Measurements from ENCODE around the gene MEIS3. TPM values are rescaled to one million over a fixed set of nuclear protein-coding genes. Genes with fewer than 3 reads are reported as not detected.

The MEIS3 gene
- total and polyA plus RNA-seq, 10 of the 15 experiments (the other 5 are each of a cell fraction or from before 2014, with no cell fraction given) = 0.05 to 0.23 TPM; not detected in 8

DNA sequence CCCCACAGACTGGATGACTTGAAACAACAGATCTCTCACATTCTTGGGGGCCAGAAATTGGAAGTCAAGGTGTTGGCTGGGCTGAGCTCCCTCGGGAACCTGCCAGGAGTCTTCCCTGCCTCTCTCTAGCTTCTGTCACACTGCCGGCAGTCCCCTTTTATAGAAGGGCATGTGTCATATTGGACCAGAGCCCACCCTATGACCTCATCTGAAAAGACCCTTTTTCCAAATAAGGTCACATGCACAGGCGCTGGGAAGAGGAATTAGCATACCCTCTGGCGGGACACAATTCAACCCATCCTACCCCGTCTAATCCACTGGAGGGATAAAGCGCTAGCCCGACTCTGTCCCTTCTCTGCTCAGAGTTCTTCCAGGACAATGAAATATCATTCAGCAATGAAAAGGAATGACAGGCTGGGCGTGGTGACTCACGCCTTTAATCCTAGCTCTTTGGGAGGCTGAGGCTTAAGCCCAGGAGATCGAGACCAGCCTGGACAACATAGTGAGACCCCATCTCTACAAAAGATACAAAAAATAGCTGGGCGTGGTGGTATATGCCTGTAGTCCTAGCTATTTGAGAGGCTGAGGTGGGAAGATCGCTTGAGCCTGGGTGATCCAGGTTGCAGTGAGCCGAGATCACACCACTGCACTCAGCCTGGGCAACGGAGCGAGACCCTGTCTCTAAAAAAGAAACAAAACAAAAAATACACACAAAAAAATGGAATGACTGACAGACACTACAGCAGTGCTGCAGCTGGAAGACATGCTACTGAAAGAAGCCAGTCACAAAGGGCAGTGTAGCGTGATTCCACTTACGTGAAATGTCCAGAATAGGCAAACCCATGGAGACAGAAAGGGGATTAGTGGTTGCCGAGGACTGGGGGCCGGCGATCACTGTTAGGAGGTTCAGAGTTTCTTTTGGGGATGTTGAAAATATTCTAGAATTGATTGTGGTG is 28.5 kb downstream of the MEIS3 start:
- Histone ChIP-seq H3K9ac (ENCODE audit: control insufficient read depth, insufficient read depth, low read length) (no peak overlapping the region), H4K20me1 (ENCODE audit: control insufficient read depth, insufficient read depth) (no peaks in the 10 kb centered on the region), H3K4me2 (ENCODE audit: control insufficient read depth, insufficient read depth) (peak overlapping the region; percentile 34; the same call in 1 of the 2 replicates), H3K4me3 (no peak overlapping the region), H3K9me3 (replicated peaks; ENCODE audit: control insufficient read depth, insufficient read depth, low read length) (no peaks in the 10 kb centered on the region), H3K36me3 (ENCODE audit: control insufficient read depth in 2 of 2, insufficient read depth in 2 of 2, low read length in 1 of 2) (no peaks in the 10 kb centered on the region), H3K4me1 (ENCODE audit: control insufficient read depth, insufficient read depth, low read length) (no peaks in the 10 kb centered on the region), H3K79me2 (ENCODE audit: control insufficient read depth, insufficient read depth, low read length) (no peaks in the 10 kb centered on the region), H2AFZ (ENCODE audit: control insufficient read depth, low read depth, low read length) (no peak overlapping the region), H3K27ac (ENCODE audit: control insufficient read depth, insufficient read depth) (no peak overlapping the region), H3K27me3 (replicated peaks in 1 of 2; ENCODE audit: control insufficient read depth in 2 of 2, insufficient read depth in 2 of 2, low read length in 1 of 2) (no peaks in the 10 kb centered on the region)
- BruUV-seq (replicated peaks) = no TSS peak
- intact Hi-C loops (cut with micrococcal nuclease; ENCODE audit: unreplicated experiment) (loop anchor here (1.0 to 5.0 kb wide), 4 partner anchors 36 to 102 kb away; partner anchors contain the start of gene DHX34), in situ Hi-C loops (cut with MboI) (no loop called here)
- no peak for DNase-seq (ENCODE audit: low read depth, low spot score)
- ChIA-PET POLR2A (no interaction called here), SMC1A (ENCODE audit: uncharacterized antibody, unreplicated experiment) (interaction anchor here (0.7 to 3.1 kb wide), 9 partner anchors 38 to 116 kb away, joined by 3 to 28 read pairs (median 5); partner anchors contain the start of genes C5AR1, DHX34 and INAFM1), CTCF (interaction anchor here (0.6 to 3.4 kb wide), 27 partner anchors 8 to 479 kb away, joined by 3 to 83 read pairs (median 4); partner anchors contain the start of gene DHX34), RAD21 (ENCODE audit: unreplicated experiment) (interaction anchor here (0.8 to 3.4 kb wide), 12 partner anchors 37 to 180 kb away, joined by 3 to 21 read pairs (median 4); partner anchors contain the start of genes C5AR1 and DHX34)
- WGBS (ENCODE audit: insufficient coverage, insufficient replicate concordance, low lambda C conversion rate, missing lambda C conversion rate) = 43% methylated on average over 20 of the region's 20 CpGs
- no peak for FAIRE-seq
- ATAC-seq = peak; percentile 71
- TF ChIP-seq POLR2A (IDR thresholded peaks at IDR 0.05; ENCODE audit: low read depth, low read length) (no peak), BHLHE40 (IDR thresholded peaks at IDR 0.05; ENCODE audit: borderline replicate concordance in 1 of 2, low read depth in 2 of 2, low read length in 1 of 2) (no peak), FOXM1 (IDR thresholded peaks at IDR 0.05; ENCODE audit: low read depth, low read length) (no peak), SIX5 (IDR thresholded peaks at IDR 0.05; ENCODE audit: low read depth, low read length, severe bottlenecking) (no peak), MYC (IDR thresholded peaks at IDR 0.05; ENCODE audit: insufficient read depth, insufficient read length, insufficient replicate concordance, low read length, severe bottlenecking) (no peak), CBX3 (IDR thresholded peaks at IDR 0.05; ENCODE audit: borderline replicate concordance, low read depth) (no peak), PAX5 (IDR thresholded peaks at IDR 0.05; ENCODE audit: borderline replicate concordance, low read depth, low read length) (peak; percentile 52; the same call in 1 of the 2 replicates), POLR2AphosphoS5 (IDR thresholded peaks at IDR 0.05; ENCODE audit: low read length) (no peak)
- TF ChIP-seq, protein P1, sequence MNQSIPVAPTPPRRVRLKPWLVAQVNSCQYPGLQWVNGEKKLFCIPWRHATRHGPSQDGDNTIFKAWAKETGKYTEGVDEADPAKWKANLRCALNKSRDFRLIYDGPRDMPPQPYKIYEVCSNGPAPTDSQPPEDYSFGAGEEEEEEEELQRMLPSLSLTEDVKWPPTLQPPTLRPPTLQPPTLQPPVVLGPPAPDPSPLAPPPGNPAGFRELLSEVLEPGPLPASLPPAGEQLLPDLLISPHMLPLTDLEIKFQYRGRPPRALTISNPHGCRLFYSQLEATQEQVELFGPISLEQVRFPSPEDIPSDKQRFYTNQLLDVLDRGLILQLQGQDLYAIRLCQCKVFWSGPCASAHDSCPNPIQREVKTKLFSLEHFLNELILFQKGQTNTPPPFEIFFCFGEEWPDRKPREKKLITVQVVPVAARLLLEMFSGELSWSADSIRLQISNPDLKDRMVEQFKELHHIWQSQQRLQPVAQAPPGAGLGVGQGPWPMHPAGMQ (IDR thresholded peaks at IDR 0.05; ENCODE audit: borderline replicate concordance) = no peak
- TF ChIP-seq, protein P2, sequence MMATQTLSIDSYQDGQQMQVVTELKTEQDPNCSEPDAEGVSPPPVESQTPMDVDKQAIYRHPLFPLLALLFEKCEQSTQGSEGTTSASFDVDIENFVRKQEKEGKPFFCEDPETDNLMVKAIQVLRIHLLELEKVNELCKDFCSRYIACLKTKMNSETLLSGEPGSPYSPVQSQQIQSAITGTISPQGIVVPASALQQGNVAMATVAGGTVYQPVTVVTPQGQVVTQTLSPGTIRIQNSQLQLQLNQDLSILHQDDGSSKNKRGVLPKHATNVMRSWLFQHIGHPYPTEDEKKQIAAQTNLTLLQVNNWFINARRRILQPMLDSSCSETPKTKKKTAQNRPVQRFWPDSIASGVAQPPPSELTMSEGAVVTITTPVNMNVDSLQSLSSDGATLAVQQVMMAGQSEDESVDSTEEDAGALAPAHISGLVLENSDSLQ (IDR thresholded peaks at IDR 0.05) = peak; percentile 57
